HG03565 (cell line): ENCODE data around the gene SNX30.

Source experiments
- ATAC-seq: cut with Tn5 transposase; IDR thresholded peaks from one replicate; pipeline ENCODE4 v1.9.1; 2021; ENCODE audit warnings: mild to moderate bottlenecking, moderate library complexity; ENCODE audit not compliant: unreplicated experiment

Gene SNX30

GRCh38 chr9:112914524-112914923 is 164.0 kb downstream of the SNX30 start:
- ATAC-seq, result no peak

- no peak for ATAC-seq
Observed at GRCh38 chr9:112917047-112917986, 166.8 kb downstream of the SNX30 start.

GRCh38 chr9:112917987-112918362 is 167.4 kb downstream of the SNX30 start:
- ATAC-seq, result no peak

DNA sequence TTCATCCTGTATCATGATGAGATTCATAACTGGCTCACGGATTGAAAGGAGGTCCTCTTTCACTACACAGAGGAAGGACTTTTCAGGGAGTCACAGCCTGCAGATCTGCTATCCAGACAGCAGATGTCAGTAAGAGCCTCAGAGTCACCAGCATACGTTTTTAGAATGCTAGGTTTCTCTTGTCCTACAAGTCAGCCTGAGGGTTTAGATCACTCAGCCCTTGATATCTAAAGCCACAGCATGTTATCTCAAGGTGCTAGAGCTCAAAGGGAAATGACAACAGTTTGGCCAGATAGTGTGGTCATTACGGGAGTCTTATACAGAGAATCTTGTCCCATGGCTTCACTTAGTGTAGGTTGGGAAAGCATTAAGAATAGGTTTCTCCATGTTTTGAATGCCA is 171.0 kb downstream of the SNX30 start:
- ATAC-seq, result peak; percentile 56
